ENCODE results near the gene SERF2.
A peak's percentile ranks its signal among the peaks of the same experiment; 100 is the strongest.

The SERF2 gene

DNA sequence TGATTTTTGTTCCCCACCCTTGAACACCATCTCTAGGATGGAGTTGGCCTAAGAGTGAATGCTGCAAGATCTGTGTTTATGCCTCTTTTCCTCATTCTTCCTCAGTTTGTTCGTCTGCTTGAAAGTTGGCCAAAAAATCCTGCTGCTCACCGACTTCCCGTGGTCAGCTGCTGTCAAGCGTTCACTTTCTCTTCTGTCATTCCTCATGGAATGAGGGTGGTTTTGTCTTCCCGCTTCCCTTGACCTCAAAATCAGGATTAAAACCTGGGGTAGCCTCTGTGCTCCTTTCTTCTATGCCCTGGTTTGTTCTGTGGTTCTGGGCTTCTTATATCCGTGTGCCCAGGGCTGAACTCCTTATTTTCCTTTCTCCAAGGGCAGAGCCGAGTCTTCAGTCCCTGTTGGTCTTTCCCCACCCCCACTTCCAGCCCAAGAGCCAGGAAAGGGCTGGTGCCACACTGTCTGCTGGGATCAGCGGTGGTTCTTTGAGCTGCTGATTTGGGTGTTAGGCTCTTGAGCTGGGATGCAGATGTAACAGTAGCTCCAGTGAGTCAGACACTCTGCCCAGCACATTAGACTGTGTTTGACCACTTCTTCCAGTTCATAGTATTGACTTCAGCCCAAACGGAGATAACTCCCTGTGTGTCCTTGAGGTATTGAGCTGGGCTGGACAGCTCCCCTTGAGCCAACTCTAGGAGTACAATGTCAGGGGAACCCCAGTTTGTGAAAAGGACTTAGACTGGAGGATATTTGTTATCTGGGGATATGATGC is 2.3 kb downstream of the SERF2 start:
- Histone ChIP-seq H3K79me1 (replicated peaks; ENCODE audit: low read length, poor library complexity, severe bottlenecking) (peaks cover 8% of the 10 kb centered on the region), H2BK120ac (ENCODE audit: low read depth, low read length) (no peak overlapping the region), H2BK5ac (ENCODE audit: low read depth, low read length, poor library complexity, severe bottlenecking) (no peak overlapping the region), H3K4me1 (ENCODE audit: control insufficient read depth, insufficient read depth, low read depth, low read length) (peaks cover 25% of the 10 kb centered on the region), H3K23ac (ENCODE audit: low read length in 2 of 2) (no peak overlapping the region), H3K9me3 (ENCODE audit: control insufficient read depth, low read length) (no peaks in the 10 kb centered on the region), H3K4me2 (ENCODE audit: low read length, poor library complexity, severe bottlenecking) (no peak overlapping the region), H3K27ac (ENCODE audit: low read length, poor library complexity, severe bottlenecking) (no peak overlapping the region), H2AFZ (ENCODE audit: low read depth, low read length) (no peak overlapping the region), H3K4ac (ENCODE audit: low read depth in 1 of 2, low read length in 2 of 2) (peak overlapping the region in 1 of 2 experiments; percentile 24), H3K4me3 (ENCODE audit: insufficient read depth in 1 of 2, low read depth in 1 of 2, low read length in 2 of 2) (peak overlapping the region in 1 of 2 experiments; percentile 96), H3K18ac (ENCODE audit: low read depth in 1 of 2, low read length in 2 of 2) (no peak overlapping the region), H3K27me3 (ENCODE audit: control insufficient read depth in 1 of 2, insufficient read depth in 1 of 2, low read length in 2 of 2) (no peaks in the 10 kb centered on the region), H3K9ac (ENCODE audit: low read length) (peak overlapping the region; percentile 100), H2BK15ac (ENCODE audit: low read depth, poor library complexity, severe bottlenecking) (no peak overlapping the region), H4K8ac (ENCODE audit: low read length) (no peak overlapping the region), H2AK5ac (ENCODE audit: low read length, severe bottlenecking) (no peak overlapping the region), H3K14ac (ENCODE audit: low read length in 2 of 2) (no peak overlapping the region), H2BK12ac (ENCODE audit: low read length in 2 of 2) (no peak overlapping the region), H4K91ac (ENCODE audit: low read length) (no peak overlapping the region), H3K36me3 (ENCODE audit: control insufficient read depth in 1 of 2, insufficient read depth in 2 of 2, low read depth in 1 of 2, low read length in 2 of 2) (peaks cover 38 to 60% of the 10 kb centered on the region in 2 experiments)
- DNase-seq = peak; percentile 75
- 83% methylated on average over 8 of the region's 9 CpGs for WGBS

DNA sequence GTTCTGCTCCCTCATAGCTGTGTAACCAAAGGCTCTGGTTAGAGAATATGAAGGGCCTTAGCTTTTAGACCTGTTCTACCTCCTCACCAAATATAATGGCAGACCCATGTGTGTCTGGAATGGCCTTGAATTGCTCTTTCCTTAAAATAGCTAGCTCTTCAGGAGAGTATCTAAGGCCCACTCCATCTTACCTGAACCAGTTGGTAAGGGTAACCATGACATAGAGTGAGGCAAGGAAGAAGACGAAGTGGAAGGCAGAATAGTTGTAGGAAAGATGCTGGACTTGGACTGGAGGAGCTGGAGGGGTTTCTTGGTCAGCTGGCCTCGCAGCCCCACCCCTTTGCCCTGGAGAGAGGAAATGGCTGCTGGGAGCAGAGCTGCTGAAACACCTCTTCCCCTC is 3.1 kb downstream of the SERF2 start:
- H4K91ac ChIP-seq (ENCODE audit: low read length) = no peak overlapping the region
- no peak overlapping the region for H2BK120ac ChIP-seq (ENCODE audit: low read depth, low read length)
- H3K4me3 ChIP-seq (ENCODE audit: insufficient read depth in 1 of 2, low read depth in 1 of 2, low read length in 2 of 2) = peak overlapping the region in 1 of 2 experiments; percentile 96
- H3K14ac ChIP-seq (ENCODE audit: low read length in 2 of 2) = no peak overlapping the region
- H3K79me1 ChIP-seq (replicated peaks; ENCODE audit: low read length, poor library complexity, severe bottlenecking) = peaks cover 8% of the 10 kb centered on the region
- 90% methylated on average over 2 of the region's 2 CpGs for WGBS
- H3K4ac ChIP-seq (ENCODE audit: low read depth in 1 of 2, low read length in 2 of 2) = no peak overlapping the region
- no peak overlapping the region for H3K4me2 ChIP-seq (ENCODE audit: low read length, poor library complexity, severe bottlenecking)
- H4K8ac ChIP-seq (ENCODE audit: low read length) = no peak overlapping the region
- no peak for DNase-seq
- no peak overlapping the region for H3K9ac ChIP-seq (ENCODE audit: low read length)
- H2BK15ac ChIP-seq (ENCODE audit: low read depth, poor library complexity, severe bottlenecking) = no peak overlapping the region
- H3K4me1 ChIP-seq (ENCODE audit: control insufficient read depth, insufficient read depth, low read depth, low read length) = peaks cover 31% of the 10 kb centered on the region
- H3K27ac ChIP-seq (ENCODE audit: low read length, poor library complexity, severe bottlenecking) = no peak overlapping the region
- no peak overlapping the region for H3K23ac ChIP-seq (ENCODE audit: low read length in 2 of 2)
- no peak overlapping the region for H2BK5ac ChIP-seq (ENCODE audit: low read depth, low read length, poor library complexity, severe bottlenecking)
- no peak overlapping the region for H2BK12ac ChIP-seq (ENCODE audit: low read length in 2 of 2)
- no peak overlapping the region for H2AK5ac ChIP-seq (ENCODE audit: low read length, severe bottlenecking)
- no peaks in the 10 kb centered on the region for H3K9me3 ChIP-seq (ENCODE audit: control insufficient read depth, low read length)
- no peaks in the 10 kb centered on the region for H3K27me3 ChIP-seq (ENCODE audit: control insufficient read depth in 1 of 2, insufficient read depth in 1 of 2, low read length in 2 of 2)
- H2AFZ ChIP-seq (ENCODE audit: low read depth, low read length) = no peak overlapping the region
- H3K36me3 ChIP-seq (ENCODE audit: control insufficient read depth in 1 of 2, insufficient read depth in 2 of 2, low read depth in 1 of 2, low read length in 2 of 2) = peaks cover 46 to 67% of the 10 kb centered on the region in 2 experiments
- no peak overlapping the region for H3K18ac ChIP-seq (ENCODE audit: low read depth in 1 of 2, low read length in 2 of 2)

DNA sequence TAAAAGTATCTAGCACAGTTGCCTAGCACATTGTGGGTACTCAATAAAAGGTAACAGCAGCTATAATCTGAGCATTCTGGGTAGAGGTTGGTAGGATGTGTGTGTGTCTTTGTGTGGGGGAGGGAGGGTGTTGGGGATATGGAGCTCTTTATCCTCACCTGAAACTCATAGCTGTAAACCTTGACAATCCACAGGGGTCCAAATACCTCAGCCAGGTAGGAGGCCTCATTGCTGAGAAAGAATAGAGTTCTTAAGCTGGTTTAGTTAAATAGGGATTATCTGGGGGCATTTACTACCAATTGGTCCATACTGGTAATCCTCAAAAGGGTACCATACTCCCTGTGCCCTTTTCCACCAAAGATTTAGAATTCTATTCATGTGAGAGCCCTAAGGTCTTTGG is 3.9 kb downstream of the SERF2 start:
- Histone ChIP-seq H2BK15ac (ENCODE audit: low read depth, poor library complexity, severe bottlenecking) (no peak overlapping the region), H2BK120ac (ENCODE audit: low read depth, low read length) (no peak overlapping the region), H3K14ac (ENCODE audit: low read length in 2 of 2) (no peak overlapping the region), H3K4me1 (ENCODE audit: control insufficient read depth, insufficient read depth, low read depth, low read length) (peaks cover 31% of the 10 kb centered on the region), H3K36me3 (ENCODE audit: control insufficient read depth in 1 of 2, insufficient read depth in 2 of 2, low read depth in 1 of 2, low read length in 2 of 2) (peaks cover 46 to 68% of the 10 kb centered on the region in 2 experiments), H3K79me1 (replicated peaks; ENCODE audit: low read length, poor library complexity, severe bottlenecking) (peaks cover 8% of the 10 kb centered on the region), H4K8ac (ENCODE audit: low read length) (no peak overlapping the region), H3K27ac (ENCODE audit: low read length, poor library complexity, severe bottlenecking) (no peak overlapping the region), H4K91ac (ENCODE audit: low read length) (no peak overlapping the region), H3K4me2 (ENCODE audit: low read length, poor library complexity, severe bottlenecking) (no peak overlapping the region), H2AK5ac (ENCODE audit: low read length, severe bottlenecking) (no peak overlapping the region), H3K9ac (ENCODE audit: low read length) (no peak overlapping the region), H2AFZ (ENCODE audit: low read depth, low read length) (no peak overlapping the region), H3K27me3 (ENCODE audit: control insufficient read depth in 1 of 2, insufficient read depth in 1 of 2, low read length in 2 of 2) (no peaks in the 10 kb centered on the region), H3K9me3 (ENCODE audit: control insufficient read depth, low read length) (no peaks in the 10 kb centered on the region), H3K18ac (ENCODE audit: low read depth in 1 of 2, low read length in 2 of 2) (no peak overlapping the region), H3K23ac (ENCODE audit: low read length in 2 of 2) (no peak overlapping the region), H3K4me3 (ENCODE audit: insufficient read depth in 1 of 2, low read depth in 1 of 2, low read length in 2 of 2) (no peak overlapping the region), H2BK12ac (ENCODE audit: low read length in 2 of 2) (no peak overlapping the region), H2BK5ac (ENCODE audit: low read depth, low read length, poor library complexity, severe bottlenecking) (no peak overlapping the region), H3K4ac (ENCODE audit: low read depth in 1 of 2, low read length in 2 of 2) (no peak overlapping the region)
- DNase-seq = no peak

DNA sequence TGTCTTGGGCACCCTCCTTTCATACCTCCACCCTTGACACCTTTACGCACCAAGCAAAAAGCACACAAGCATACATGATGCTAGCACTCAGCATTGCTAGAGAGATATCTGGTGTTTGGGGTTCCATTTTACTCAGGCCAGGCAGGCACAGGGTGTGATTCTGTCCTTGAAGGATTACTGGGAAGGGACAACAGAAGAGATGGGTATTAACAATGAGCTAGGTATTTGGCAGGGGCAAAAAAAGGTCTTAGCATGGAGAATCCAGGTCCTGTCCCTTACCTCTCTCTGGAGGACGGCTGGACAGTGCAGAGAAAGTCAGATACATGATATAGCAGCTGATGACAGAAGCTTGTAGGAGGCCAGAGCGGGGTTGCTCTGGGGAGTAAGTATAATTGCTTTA is 4.4 kb downstream of the SERF2 start:
- Histone ChIP-seq H3K14ac (ENCODE audit: low read length in 2 of 2) (no peak overlapping the region), H3K27me3 (ENCODE audit: control insufficient read depth in 1 of 2, insufficient read depth in 1 of 2, low read length in 2 of 2) (no peaks in the 10 kb centered on the region), H2BK120ac (ENCODE audit: low read depth, low read length) (no peak overlapping the region), H3K4me1 (ENCODE audit: control insufficient read depth, insufficient read depth, low read depth, low read length) (peaks cover 31% of the 10 kb centered on the region), H2AFZ (ENCODE audit: low read depth, low read length) (no peak overlapping the region), H2BK15ac (ENCODE audit: low read depth, poor library complexity, severe bottlenecking) (no peak overlapping the region), H3K23ac (ENCODE audit: low read length in 2 of 2) (no peak overlapping the region), H4K8ac (ENCODE audit: low read length) (no peak overlapping the region), H2BK5ac (ENCODE audit: low read depth, low read length, poor library complexity, severe bottlenecking) (no peak overlapping the region), H3K18ac (ENCODE audit: low read depth in 1 of 2, low read length in 2 of 2) (no peak overlapping the region), H3K9ac (ENCODE audit: low read length) (no peak overlapping the region), H3K9me3 (ENCODE audit: control insufficient read depth, low read length) (no peaks in the 10 kb centered on the region), H3K36me3 (ENCODE audit: control insufficient read depth in 1 of 2, insufficient read depth in 2 of 2, low read depth in 1 of 2, low read length in 2 of 2) (peaks cover 46 to 69% of the 10 kb centered on the region in 2 experiments), H2AK5ac (ENCODE audit: low read length, severe bottlenecking) (no peak overlapping the region), H3K4ac (ENCODE audit: low read depth in 1 of 2, low read length in 2 of 2) (no peak overlapping the region), H2BK12ac (ENCODE audit: low read length in 2 of 2) (no peak overlapping the region), H3K4me3 (ENCODE audit: insufficient read depth in 1 of 2, low read depth in 1 of 2, low read length in 2 of 2) (no peak overlapping the region), H3K79me1 (replicated peaks; ENCODE audit: low read length, poor library complexity, severe bottlenecking) (peaks cover 8% of the 10 kb centered on the region), H3K4me2 (ENCODE audit: low read length, poor library complexity, severe bottlenecking) (no peak overlapping the region), H3K27ac (ENCODE audit: low read length, poor library complexity, severe bottlenecking) (no peak overlapping the region), H4K91ac (ENCODE audit: low read length) (no peak overlapping the region)
- no peak for DNase-seq
- 89% methylated on average over 1 of the region's 3 CpGs for WGBS
